HFF-Myc (cell line): ENCODE results near the gene ARID3A.

ENCODE experiments used
- DNase-seq: peaks from one replicate; pipeline ENCODE4 v3.0.0-alpha.2; 2011; ENCODE audit warnings: low read depth; ENCODE audit errors: extremely low read depth
- H3K4me3 ChIP-seq: replicated peaks from 2 replicates; pipeline ENCODE4 v1.5.1; 2011; ENCODE audit warnings: low read depth, mild to moderate bottlenecking, control low read depth, low read length
- TF ChIP-seq, protein P1 (sequence below): IDR thresholded peaks from 2 replicates; pipeline ENCODE4 v1.5.1; 2012; ENCODE audit warnings: mild to moderate bottlenecking, low read depth, low read length, control low read depth; ENCODE audit errors: missing control alignments

Gene ARID3A

DNA sequence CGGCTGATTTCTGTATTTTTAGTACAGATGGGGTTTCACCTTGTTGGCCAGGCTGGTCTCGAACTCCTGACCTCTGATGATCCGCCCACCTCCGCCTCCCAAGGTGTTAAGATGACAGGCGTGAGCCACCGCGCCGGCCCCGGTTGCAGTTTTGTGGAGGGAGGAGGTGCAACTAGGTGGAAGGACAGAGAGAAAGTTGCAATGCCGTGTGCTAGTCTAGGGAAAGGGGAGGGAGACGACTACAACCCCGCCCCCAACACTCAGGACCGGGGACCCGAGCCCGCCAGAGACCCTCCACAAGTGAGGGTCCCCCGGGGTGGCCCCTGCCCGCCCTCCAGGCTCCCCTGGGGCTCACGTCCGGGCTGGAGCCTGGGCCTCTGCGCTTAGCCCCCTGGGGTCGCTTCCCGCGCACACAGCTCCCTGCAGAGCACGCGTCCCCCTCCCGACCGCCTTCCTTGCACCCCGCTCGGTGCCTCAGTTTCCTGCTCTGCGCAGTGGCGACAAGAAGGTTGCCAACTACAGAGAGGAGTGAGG lies 1.2 kb upstream of the ARID3A start:
- DNase-seq = no peak
- H3K4me3 ChIP-seq = peak overlapping the region; percentile 84
- TF ChIP-seq, protein P1, sequence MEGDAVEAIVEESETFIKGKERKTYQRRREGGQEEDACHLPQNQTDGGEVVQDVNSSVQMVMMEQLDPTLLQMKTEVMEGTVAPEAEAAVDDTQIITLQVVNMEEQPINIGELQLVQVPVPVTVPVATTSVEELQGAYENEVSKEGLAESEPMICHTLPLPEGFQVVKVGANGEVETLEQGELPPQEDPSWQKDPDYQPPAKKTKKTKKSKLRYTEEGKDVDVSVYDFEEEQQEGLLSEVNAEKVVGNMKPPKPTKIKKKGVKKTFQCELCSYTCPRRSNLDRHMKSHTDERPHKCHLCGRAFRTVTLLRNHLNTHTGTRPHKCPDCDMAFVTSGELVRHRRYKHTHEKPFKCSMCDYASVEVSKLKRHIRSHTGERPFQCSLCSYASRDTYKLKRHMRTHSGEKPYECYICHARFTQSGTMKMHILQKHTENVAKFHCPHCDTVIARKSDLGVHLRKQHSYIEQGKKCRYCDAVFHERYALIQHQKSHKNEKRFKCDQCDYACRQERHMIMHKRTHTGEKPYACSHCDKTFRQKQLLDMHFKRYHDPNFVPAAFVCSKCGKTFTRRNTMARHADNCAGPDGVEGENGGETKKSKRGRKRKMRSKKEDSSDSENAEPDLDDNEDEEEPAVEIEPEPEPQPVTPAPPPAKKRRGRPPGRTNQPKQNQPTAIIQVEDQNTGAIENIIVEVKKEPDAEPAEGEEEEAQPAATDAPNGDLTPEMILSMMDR = no peak

DNA sequence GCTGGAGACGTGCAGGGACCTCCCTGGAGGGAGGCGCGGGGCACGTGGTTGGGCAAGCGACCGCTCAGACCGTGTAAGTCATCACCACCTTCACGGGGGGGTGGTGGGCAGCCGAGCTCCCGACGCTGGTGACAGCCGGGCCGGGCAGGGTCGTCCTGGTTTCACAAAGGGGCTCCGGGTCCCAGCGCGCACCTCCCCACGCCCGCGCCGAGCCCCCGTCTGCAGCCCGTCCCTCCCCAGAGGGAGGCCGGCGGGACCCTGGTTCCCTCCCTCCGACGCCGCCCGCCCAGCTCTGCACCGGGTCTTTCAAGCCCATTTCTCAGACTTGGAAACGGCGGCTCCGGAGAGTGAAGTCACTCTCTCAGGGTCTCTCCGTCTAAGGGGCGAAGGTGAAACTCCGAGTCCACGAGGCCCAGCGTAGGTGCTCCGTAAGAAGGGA lies 729 bp upstream of the ARID3A start:
- DNase-seq = peak; percentile 41
- peak overlapping the region; percentile 84 for H3K4me3 ChIP-seq
- TF ChIP-seq, protein P1 = no peak

DNA sequence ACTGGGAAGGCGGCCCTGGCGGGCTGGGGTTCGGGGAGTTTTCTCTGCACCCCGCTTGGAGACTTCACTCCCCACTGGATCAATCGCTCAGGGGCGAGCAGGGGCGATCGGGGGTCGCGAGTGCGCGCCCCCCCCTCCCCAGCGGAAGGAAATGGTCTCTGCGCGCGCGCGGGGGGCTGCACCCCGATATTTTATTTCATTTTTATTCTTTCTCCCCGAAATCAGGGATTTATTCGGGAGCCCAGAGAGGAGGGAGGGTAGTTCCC lies 421 bp downstream of the ARID3A start:
- TF ChIP-seq, protein P1 = no peak
- no peak for DNase-seq

DNA sequence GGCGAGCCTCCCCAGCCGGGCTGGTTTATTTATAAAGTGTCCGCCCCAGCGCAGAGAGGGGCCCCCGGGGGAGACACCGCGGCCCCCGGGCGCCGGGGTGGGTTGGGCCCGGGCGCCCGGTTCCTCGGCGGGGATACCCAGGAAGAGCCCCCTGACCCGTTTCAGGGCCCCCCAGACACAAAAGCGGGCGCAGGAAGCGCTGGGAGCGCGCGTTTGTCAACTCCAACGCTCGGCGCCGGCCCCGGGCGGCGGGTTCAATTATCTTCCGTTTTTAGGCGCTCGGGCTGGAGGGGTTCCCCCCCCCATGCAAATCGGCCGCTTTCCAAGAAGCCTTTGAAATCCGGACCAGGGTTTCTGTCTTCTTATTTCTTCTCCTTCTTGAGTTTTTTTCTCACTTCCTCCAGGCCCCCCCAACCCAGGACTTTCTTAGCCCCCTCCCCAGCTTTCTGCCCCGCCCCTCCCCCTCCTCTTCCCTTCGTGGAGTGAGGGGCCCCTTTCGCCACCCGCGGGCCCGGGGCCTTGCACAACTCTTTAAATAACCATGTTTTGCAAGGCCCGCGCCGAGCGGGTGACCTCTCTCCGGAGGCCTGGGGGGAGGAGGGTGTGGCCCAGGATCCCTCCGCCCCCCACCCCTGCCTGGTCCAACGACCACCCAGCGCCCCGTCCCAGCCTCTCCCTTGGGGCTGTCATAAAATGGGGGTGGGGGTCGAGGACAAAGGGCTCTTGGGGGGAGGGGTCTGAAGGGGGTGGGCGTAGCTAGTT lies 935 bp downstream of the ARID3A start:
- H3K4me3 ChIP-seq = peak overlapping the region; percentile 84
- no peak for DNase-seq
- TF ChIP-seq, protein P1 = no peak

More for the DNA sequence above, 421 bp downstream of the ARID3A start:
- H3K4me3 ChIP-seq = peak overlapping the region; percentile 84

DNA sequence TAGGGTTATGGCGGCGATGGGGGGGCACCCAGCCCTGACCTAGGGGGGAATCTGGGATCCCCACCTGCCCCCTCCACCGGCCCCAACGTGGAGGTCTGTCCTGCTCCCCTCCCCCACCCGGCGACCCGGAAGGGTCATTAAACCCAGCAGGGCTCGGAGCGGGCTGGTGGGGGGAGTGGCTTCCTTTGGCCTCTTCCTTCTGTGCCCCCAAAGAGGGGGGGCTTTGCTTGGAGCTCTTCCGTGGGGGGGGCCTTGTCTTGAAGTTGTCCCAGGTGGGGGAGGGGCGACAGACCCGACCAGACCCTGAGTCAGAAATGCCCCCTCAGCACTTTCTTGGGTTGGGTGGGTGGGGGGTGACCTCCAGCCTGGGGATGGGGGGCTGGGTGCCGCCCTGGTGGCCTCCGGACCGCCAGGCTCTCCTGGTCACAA lies 1.5 kb downstream of the ARID3A start:
- DNase-seq = no peak
- peak overlapping the region; percentile 84 for H3K4me3 ChIP-seq
- TF ChIP-seq, protein P1 = no peak

DNA sequence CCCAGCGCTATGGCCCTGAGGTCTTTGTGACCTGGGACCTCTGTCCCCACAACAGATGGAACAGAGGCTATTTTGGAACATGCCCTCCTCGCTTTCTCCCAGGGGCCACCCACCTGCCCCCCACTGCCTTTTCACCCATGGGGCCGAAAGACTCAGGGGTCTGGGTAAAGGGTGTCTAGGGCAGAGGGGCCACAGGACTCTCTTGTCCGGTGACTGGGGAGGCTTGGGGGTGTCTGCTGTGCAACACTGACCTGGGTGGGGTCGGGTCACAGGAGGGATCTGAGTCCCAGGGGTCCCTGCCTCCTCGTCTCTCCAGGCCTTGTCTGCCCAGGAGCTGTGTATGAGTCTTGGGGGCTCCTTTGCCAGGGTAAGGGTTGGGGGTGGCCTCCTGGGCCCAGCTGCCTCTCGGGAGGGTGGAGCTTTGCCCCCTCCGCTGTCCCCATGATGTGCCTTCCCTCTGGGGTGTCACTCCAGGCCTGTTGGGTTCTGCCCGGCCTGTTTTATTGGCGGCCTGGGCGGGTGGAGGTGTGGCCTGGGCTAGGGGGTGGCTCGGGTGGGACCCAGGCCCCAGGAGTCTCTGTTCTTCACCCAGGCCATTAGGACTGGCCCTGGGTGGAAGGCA lies 2.1 kb downstream of the ARID3A start:
- DNase-seq = no peak
- peak overlapping the region; percentile 84 for H3K4me3 ChIP-seq
- TF ChIP-seq, protein P1 = no peak
